Fibroblast of pulmonary artery (primary cell): ENCODE results near the gene MEF2C.

Source experiments
- DNase-seq: peaks from one replicate; pipeline ENCODE4 v3.0.0-alpha.2; 2010; ENCODE audit warnings: low read depth
- H3K4me3 ChIP-seq: replicated peaks from 2 replicates; pipeline ENCODE4 v1.5.1; 2011; ENCODE audit warnings: low read depth, mild to moderate bottlenecking, control low read depth, low read length, moderate library complexity
- CTCF ChIP-seq: IDR thresholded peaks from 2 replicates; pipeline ENCODE4 v1.5.1; 2011; ENCODE audit warnings: mild to moderate bottlenecking, control low read depth, low read length, inconsistent platforms; ENCODE audit errors: missing control alignments

The MEF2C gene

GRCh38 chr5:88846434-88846833 lies 36.5 kb downstream of the MEF2C start:
- no peak for TF ChIP-seq CTCF
- no peak for DNase-seq
- H3K4me3 ChIP-seq: no peak overlapping the region

GRCh38 chr5:88845081-88845697 lies 37.8 kb downstream of the MEF2C start:
- no peak for TF ChIP-seq CTCF
- no peak for DNase-seq
- H3K4me3 ChIP-seq: no peak overlapping the region

- no peak overlapping the region for H3K4me3 ChIP-seq
- TF ChIP-seq CTCF: no peak
- no peak for DNase-seq
Measured at GRCh38 chr5:88842784-88843183, 40.2 kb downstream of the MEF2C start.

- no peak overlapping the region for H3K4me3 ChIP-seq
- DNase-seq: no peak
- no peak for TF ChIP-seq CTCF
Measured at GRCh38 chr5:88841212-88841611, 41.8 kb downstream of the MEF2C start.

- no peak for DNase-seq
- TF ChIP-seq CTCF: no peak
Measured at GRCh38 chr5:88840495-88840894, 42.5 kb downstream of the MEF2C start.

GRCh38 chr5:88839238-88839637 lies 43.7 kb downstream of the MEF2C start:
- H3K4me3 ChIP-seq: no peak overlapping the region
- no peak for TF ChIP-seq CTCF
- no peak for DNase-seq

More at GRCh38 chr5:88840495-88840894, 42.5 kb downstream of the MEF2C start:
- H3K4me3 ChIP-seq: no peak overlapping the region

- TF ChIP-seq CTCF: no peak
- H3K4me3 ChIP-seq: no peak overlapping the region
- DNase-seq: no peak
Measured at GRCh38 chr5:88838500-88838899, 44.5 kb downstream of the MEF2C start.
